ENCODE data around the gene FGFRL1.
"Not testable (repeated sequence)": the region's sequence is repeated elsewhere in the genome, so short reads cannot be mapped to it uniquely, and the experiment has no call there.

Gene FGFRL1

GRCh38 chr4:1048773-1049590 is 37.6 kb downstream of the FGFRL1 start:
- no peak for DNase-seq

- DNase-seq: no peak
Observed at GRCh38 chr4:1049591-1049905, 38.1 kb downstream of the FGFRL1 start.

GRCh38 chr4:1050486-1051213 is 39.2 kb downstream of the FGFRL1 start:
- DNase-seq: peak in 26 of 58 donors; percentile 21 to 76 (median 52)

- no peak for DNase-seq
Observed at GRCh38 chr4:1051472-1051871, 40.0 kb downstream of the FGFRL1 start.

- no peak for DNase-seq
Observed at GRCh38 chr4:1052231-1052671, 40.8 kb downstream of the FGFRL1 start.

GRCh38 chr4:1053080-1053661 is 41.7 kb downstream of the FGFRL1 start:
- no peak for DNase-seq

- DNase-seq: not testable (repeated sequence)
Observed at GRCh38 chr4:1053891-1054290, 42.5 kb downstream of the FGFRL1 start.

GRCh38 chr4:1054696-1055242 is 43.3 kb downstream of the FGFRL1 start:
- not testable (repeated sequence) for DNase-seq

- DNase-seq: not testable (repeated sequence)
Observed at GRCh38 chr4:1055243-1055701, 43.8 kb downstream of the FGFRL1 start.

- no peak for DNase-seq
Observed at GRCh38 chr4:1055721-1056590, 44.5 kb downstream of the FGFRL1 start.

- DNase-seq: no peak
Observed at GRCh38 chr4:1056671-1057402, 45.4 kb downstream of the FGFRL1 start.

- DNase-seq: no peak
Observed at GRCh38 chr4:1057403-1057745, 45.9 kb downstream of the FGFRL1 start.

GRCh38 chr4:1058198-1058996 is 47.0 kb downstream of the FGFRL1 start:
- DNase-seq: peak in 1 of 58 donors; percentile 48

- DNase-seq: no peak
Observed at GRCh38 chr4:1058997-1059665, 47.7 kb downstream of the FGFRL1 start.

- DNase-seq: no peak
Observed at GRCh38 chr4:1060121-1060520, 48.7 kb downstream of the FGFRL1 start.

GRCh38 chr4:1060621-1061020 is 49.2 kb downstream of the FGFRL1 start:
- no peak for DNase-seq

- no peak for DNase-seq
Observed at GRCh38 chr4:1061056-1061700, 49.8 kb downstream of the FGFRL1 start.

GRCh38 chr4:1061760-1062159 is 50.3 kb downstream of the FGFRL1 start:
- DNase-seq: no peak

All from anterior cingulate cortex (tissue), 58 donors.